ENCODE measurements around the gene SLCO3A1.

SLCO3A1 gene

DNA sequence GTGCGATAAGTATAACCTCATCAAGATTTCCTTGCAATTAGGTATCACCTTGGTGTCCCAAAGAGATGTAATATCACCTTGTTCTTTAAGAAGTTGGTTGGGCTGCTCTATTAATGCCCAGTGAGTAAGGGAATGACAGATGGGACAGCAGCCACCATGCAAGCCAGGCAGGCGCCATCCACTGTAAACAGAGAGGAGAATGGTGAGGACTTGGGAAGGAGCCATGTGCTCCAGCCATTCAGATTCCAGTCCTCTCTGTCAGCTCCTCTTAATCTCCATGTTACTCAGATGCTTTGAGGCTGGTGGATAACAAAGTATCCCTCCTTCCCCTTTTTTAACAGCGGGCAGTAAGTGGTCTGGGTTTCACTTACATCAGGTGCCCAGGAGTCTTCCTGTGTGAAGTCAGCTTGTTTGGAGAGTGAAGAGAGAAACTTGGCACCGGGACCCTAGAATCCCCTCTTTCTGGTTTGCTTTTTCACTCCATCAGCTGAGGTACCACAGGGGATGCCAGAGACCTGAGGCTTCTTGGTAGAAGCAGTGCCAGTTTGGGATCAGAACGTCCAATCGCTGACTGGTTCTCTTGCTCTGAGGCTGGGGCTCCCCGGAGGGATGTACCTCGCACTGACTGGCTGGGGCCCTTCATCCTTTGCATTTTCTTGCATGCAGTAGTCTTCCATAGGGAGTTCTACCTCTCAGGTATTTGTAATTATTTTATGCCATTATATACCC is 29.5 kb downstream of the SLCO3A1 start:
- no peak for DNase-seq (ENCODE audit: low read depth in 2 of 2)

GRCh38 chr15:91884606-91885005 is 31.1 kb downstream of the SLCO3A1 start:
- no peak for DNase-seq (ENCODE audit: low read depth in 2 of 2)

DNA sequence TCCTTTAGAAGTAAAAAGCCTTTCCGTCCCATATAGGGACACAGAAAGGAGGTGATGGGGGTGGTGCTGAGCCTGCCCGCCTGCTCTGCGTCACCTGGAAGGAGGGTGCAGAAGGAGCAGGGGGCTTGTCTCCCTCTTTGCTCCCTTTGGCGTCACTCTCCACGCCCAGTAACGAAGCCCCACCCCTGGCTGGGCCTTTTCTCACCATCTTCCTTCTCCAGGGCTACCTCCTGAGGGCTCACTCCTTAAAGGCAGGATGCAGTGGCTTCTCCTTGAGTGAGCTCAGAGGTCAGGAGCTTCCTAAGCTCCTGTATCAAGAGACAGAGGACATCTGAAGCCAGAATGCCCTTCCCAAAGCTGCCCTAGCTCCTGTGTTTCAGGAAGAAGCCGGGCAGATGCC is 31.5 kb downstream of the SLCO3A1 start:
- no peak for DNase-seq (ENCODE audit: low read depth in 2 of 2)

DNA sequence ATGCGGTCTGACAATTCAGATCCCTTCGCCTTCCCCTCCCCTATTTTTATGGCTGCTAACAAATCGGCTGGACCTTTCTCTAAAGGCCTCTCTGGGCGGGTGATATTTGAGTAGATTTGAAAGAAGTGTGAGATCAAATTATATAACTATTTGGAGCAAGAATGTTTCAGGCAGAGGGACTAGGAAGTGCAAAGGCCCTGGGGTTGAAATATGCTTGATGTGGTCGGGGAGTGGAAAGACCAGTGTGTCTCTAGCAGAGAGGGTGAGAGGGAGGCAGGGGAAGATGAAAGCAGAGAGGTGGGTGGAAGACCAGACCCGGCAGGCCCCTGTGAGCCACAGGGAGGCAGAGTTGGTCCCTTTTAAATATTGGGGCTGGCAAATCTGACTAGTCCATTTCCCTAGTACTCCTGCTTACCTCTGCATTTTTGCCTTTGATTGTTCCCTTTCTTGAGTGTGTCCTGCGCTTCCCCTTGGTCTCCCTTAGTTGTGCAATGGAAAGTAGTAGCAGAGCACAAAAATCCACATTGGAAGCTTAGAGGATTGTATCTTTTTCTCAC is 32.3 kb downstream of the SLCO3A1 start:
- no peak for DNase-seq (ENCODE audit: low read depth in 2 of 2)

DNA sequence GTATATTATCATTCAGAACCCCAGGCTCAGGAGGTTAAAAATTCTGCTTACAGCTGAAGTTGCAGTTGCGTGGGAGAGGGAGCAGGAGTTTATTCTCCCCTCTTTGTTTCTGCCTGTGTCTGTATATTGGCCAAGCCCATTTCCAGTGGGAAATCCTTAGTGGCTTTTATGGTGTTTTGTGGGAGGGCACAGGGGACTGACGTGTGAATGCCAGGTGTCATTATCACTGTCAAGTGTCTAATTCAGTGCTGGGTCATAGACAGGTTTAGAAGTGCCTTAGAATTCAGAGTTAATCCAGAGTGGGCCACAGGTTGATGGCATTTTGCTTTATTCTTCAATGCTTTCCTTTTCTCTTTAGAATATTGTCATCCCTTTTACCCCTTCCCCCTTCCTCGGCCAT is 33.4 kb downstream of the SLCO3A1 start:
- DNase-seq (ENCODE audit: low read depth in 2 of 2), result no peak

DNA sequence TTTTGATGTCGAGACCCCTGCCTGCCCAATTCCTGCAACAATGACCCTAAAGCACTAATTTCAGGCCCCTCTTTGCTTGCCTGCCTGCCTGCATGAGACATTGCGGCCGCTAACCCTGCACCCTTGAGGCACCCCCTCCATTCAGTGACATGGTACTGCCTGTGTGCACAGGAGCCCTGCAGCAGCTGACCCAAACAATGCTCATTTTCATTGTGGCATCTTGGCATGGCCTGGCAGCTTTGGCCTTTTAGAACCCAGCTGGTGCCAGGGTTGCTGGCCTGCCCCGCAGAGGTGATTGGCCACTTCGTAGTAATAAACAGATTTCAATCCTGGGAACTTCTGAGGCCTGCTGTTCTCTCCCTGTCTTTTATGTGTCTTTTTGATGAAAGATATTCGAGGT is 33.8 kb downstream of the SLCO3A1 start:
- DNase-seq (ENCODE audit: low read depth in 2 of 2), result no peak

GRCh38 chr15:91887921-91888373 is 34.4 kb downstream of the SLCO3A1 start:
- DNase-seq (ENCODE audit: low read depth in 2 of 2), result no peak

- no peak for DNase-seq (ENCODE audit: low read depth in 2 of 2)
Observed at GRCh38 chr15:91889111-91889815, 35.8 kb downstream of the SLCO3A1 start.

- DNase-seq (ENCODE audit: low read depth in 2 of 2), result no peak
Observed at GRCh38 chr15:91890614-91891013, 37.1 kb downstream of the SLCO3A1 start.

GRCh38 chr15:91891101-91891500 is 37.6 kb downstream of the SLCO3A1 start:
- DNase-seq (ENCODE audit: low read depth in 2 of 2), result no peak

- DNase-seq (ENCODE audit: low read depth in 2 of 2), result no peak
Observed at GRCh38 chr15:91891788-91892345, 38.4 kb downstream of the SLCO3A1 start.

DNA sequence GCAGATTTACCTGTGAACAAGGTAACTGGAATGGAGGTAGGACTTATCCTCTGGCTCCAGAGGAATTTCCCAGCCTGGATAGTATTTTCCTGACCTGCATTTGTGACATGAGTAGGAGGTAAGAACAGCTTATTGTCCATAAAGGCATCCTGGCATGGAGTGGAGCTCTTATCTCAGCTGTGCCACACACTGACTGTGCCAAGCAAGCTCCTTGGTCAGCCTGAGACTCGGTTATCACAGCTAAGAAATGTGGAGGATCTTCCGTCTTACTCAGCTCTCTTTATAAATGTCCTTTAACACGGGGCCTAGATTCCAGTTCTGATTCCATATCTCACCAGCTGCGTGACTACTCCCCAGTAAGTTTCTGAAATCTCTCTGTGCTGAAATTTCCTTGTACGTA is 38.9 kb downstream of the SLCO3A1 start:
- DNase-seq (ENCODE audit: low read depth in 2 of 2), result no peak

GRCh38 chr15:91894606-91895005 is 41.1 kb downstream of the SLCO3A1 start:
- no peak for DNase-seq (ENCODE audit: low read depth in 2 of 2)

- no peak for DNase-seq (ENCODE audit: low read depth in 2 of 2)
Observed at GRCh38 chr15:91895051-91895450, 41.5 kb downstream of the SLCO3A1 start.

DNA sequence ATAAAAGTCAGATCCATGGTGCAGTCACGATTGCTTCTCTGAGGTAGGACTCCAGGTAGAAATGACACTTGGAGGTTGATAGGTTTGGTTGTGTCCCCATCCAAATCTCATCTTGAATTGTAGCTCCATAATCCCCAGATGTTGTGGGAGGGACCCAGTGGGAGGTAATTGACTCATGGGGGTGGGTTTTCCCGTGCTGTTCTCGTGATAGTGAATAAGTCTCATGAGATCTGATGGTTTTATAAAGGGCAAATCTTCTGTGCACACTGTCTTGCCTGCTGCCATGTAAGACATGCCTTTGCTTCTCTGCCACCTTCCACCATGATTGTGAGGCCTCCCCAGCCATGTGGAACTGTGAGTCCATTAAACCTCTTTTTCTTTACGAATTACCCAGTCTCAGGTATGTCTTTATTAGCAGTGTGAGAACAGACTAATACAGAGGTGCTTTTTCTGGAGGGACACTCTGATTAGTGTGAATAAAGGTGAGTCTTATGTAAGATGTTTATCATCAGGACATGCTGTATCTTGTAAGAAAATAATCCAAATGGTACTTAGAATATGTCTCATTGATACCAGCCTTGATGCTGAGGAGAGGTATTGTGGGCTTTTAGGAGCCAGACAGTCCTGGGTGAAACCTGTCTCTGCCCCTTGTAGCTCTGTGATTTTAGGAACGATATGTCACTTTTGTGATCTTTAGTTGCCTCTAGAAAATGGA is 43.0 kb downstream of the SLCO3A1 start:
- DNase-seq (ENCODE audit: low read depth in 2 of 2), result no peak

DNA sequence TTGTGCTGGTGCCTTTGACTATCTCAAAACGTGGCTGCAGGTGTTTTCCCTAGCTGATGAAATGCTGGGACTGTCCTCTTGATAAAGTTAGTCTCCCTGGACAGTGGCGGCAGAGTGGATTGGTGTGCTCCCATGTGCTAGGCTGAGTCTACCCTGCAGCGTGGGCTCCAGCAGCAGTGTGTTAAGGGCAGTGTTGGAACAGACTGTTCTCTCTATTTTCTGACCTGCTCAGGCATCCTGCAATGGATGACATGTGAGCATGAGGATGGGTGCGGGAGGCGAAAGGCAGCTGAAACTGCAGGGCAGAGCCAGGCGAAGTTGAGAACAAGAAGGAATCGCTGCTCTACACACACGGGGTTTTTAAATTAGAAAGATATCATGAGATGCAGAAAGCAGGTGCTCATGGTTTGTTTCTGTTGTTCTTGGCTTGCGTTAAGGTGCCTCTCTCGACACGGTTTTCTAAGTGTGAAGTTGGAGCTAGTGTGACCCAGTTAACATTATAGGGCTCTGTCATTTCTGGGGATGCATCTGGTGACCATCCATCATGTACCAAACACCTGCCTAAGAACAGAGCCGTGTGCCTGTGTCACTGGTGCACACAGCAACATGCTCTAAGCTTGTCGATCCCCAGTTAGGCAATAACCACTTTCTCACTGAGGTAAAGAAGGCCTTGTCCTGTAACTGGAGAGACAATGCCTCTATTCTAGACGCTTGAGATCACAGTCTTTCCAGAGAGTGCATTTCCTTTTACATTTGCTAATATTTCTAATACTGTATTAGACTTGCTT is 44.3 kb downstream of the SLCO3A1 start:
- DNase-seq (ENCODE audit: low read depth in 2 of 2), result no peak

GRCh38 chr15:91898843-91899242 is 45.3 kb downstream of the SLCO3A1 start:
- DNase-seq (ENCODE audit: low read depth in 2 of 2), result no peak

- DNase-seq (ENCODE audit: low read depth in 2 of 2), result no peak
Observed at GRCh38 chr15:91904942-91905341, 51.4 kb downstream of the SLCO3A1 start.

GRCh38 chr15:91908391-91908790 is 54.9 kb downstream of the SLCO3A1 start:
- no peak for DNase-seq (ENCODE audit: low read depth in 2 of 2)

GRCh38 chr15:91909111-91909510 is 55.6 kb downstream of the SLCO3A1 start:
- no peak for DNase-seq (ENCODE audit: low read depth in 2 of 2)

DNA sequence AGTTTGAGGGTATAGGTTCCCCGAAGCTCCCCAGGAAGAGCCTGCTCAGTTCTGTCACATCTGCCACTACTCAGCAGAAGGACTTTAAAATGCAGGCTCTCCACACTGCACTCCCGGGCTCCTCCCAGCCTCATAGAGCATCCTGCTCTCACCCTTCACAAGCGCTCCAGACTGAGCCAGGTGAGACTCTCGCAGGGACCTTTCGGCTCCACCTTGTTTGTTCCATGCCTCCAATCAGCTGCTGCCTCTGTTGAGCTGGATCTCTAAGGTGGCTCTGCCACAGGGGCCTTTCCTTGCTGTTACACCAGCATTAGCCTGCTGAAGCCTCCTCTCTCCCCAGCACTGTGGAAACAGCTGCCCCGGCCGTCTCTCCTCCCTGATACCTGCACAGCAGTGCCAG is 56.1 kb downstream of the SLCO3A1 start:
- DNase-seq (ENCODE audit: low read depth in 2 of 2), result no peak

Measured in stimulated activated CD8-positive, alpha-beta memory T cell treated with anti-CD3 and anti-CD28 coated beads, Interleukin-2, amount 100 ng/mL, for 1 hour (primary cell).